Colonic mucosa (tissue), 4 donors: Measurements from ENCODE around the gene TNS3. TPM values are rescaled to one million over a fixed set of nuclear protein-coding genes. Genes with fewer than 3 reads are reported as not detected.

ENCODE experiments used
- DNase-seq: peaks from one replicate; pipeline ENCODE4 v3.0.0-alpha.2; 2020
- H3K27ac ChIP-seq: fragments of 200-600 bp; one replicate; pipeline ENCODE4 v1.8.0; 2021
- H3K27me3 ChIP-seq: fragments of 200-600 bp; one replicate; pipeline ENCODE4 v1.8.0; 2021
- H3K36me3 ChIP-seq: fragments of 200-600 bp; one replicate; pipeline ENCODE4 v1.8.0; 2021
- H3K4me1 ChIP-seq: fragments of 200-600 bp; one replicate; pipeline ENCODE4 v1.8.0; 2021; ENCODE audit warnings: mild to moderate bottlenecking
- H3K4me3 ChIP-seq: fragments of 200-600 bp; one replicate; pipeline ENCODE4 v1.8.0; 2021
- H3K9ac ChIP-seq, 2 donors: one replicate each; pipeline ENCODE4 v1.7.0; 2013; ENCODE audit warnings: control low read depth in 2 of 2, low read depth in 2 of 2, low read length in 2 of 2
- H3K9me3 ChIP-seq: fragments of 200-600 bp; one replicate; pipeline ENCODE4 v1.8.0; 2021
- intact Hi-C: fragments of 100-400 bp; cut with DNase I; formaldehyde crosslinking; loops from one replicate; pipeline ENCODE4 v1.14.1; 2022
- total RNA-seq, 2 donors: library from RNA; stranded (reverse); fragmentation: NEBNext Ultra II Directional in 1 of 2; extraction: Animal tissue kit (Norgen Biotek cat#: 25700) in 1 of 2; gene quantifications; one replicate each; pipeline ENCODE4 v1.2.1, GENCODE V29; 2021
- TF ChIP-seq, protein P1 (sequence below): fragments of 200-600 bp; IDR thresholded peaks from one replicate; pipeline ENCODE4 v1.8.0; 2022; ENCODE audit warnings: antibody characterized with exemption, mild to moderate bottlenecking
- donor health status: healthy.
- donor health status: DM: no; HTN: no; CAD: no.
- donor health status: DM: no; HTN: no; CAD: no.

TNS3 gene
- total RNA-seq, 2 donors from 2014 or later: 41.1 to 58.2 TPM

DNA sequence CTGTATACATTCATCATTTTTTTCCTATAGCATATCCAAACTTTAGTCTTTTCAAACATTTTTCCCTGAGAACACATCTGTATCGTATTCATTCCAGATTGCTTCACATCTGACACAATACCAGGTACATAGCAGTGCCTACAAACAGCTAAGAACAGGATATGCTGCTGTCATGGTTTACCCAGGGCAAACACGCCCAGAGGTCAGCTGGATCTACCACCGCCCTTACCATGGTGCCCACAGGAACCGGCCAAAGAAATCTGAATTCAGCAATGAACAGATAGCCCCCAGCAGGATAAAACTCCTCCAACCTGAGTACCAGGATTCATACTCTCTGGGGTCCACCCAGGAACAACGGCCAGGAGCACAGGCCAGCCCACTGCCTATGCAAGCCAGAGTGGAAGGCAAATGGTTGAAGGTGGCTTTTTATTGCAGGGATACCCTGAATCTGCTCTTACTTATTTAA, 43.0 kb downstream of the TNS3 start:
- Histone ChIP-seq H3K36me3 (no peaks in the 10 kb centered on the region), H3K4me3 (no peak overlapping the region), H3K4me1 (no peaks in the 10 kb centered on the region), H3K27me3 (no peaks in the 10 kb centered on the region), H3K27ac (no peak overlapping the region), H3K9ac (peak overlapping the region in 1 of 2 donors; percentile 42), H3K9me3 (no peaks in the 10 kb centered on the region)
- no peak for DNase-seq
- TF ChIP-seq, protein P1, sequence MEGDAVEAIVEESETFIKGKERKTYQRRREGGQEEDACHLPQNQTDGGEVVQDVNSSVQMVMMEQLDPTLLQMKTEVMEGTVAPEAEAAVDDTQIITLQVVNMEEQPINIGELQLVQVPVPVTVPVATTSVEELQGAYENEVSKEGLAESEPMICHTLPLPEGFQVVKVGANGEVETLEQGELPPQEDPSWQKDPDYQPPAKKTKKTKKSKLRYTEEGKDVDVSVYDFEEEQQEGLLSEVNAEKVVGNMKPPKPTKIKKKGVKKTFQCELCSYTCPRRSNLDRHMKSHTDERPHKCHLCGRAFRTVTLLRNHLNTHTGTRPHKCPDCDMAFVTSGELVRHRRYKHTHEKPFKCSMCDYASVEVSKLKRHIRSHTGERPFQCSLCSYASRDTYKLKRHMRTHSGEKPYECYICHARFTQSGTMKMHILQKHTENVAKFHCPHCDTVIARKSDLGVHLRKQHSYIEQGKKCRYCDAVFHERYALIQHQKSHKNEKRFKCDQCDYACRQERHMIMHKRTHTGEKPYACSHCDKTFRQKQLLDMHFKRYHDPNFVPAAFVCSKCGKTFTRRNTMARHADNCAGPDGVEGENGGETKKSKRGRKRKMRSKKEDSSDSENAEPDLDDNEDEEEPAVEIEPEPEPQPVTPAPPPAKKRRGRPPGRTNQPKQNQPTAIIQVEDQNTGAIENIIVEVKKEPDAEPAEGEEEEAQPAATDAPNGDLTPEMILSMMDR: no peak
- intact Hi-C loops: no loop called here

DNA sequence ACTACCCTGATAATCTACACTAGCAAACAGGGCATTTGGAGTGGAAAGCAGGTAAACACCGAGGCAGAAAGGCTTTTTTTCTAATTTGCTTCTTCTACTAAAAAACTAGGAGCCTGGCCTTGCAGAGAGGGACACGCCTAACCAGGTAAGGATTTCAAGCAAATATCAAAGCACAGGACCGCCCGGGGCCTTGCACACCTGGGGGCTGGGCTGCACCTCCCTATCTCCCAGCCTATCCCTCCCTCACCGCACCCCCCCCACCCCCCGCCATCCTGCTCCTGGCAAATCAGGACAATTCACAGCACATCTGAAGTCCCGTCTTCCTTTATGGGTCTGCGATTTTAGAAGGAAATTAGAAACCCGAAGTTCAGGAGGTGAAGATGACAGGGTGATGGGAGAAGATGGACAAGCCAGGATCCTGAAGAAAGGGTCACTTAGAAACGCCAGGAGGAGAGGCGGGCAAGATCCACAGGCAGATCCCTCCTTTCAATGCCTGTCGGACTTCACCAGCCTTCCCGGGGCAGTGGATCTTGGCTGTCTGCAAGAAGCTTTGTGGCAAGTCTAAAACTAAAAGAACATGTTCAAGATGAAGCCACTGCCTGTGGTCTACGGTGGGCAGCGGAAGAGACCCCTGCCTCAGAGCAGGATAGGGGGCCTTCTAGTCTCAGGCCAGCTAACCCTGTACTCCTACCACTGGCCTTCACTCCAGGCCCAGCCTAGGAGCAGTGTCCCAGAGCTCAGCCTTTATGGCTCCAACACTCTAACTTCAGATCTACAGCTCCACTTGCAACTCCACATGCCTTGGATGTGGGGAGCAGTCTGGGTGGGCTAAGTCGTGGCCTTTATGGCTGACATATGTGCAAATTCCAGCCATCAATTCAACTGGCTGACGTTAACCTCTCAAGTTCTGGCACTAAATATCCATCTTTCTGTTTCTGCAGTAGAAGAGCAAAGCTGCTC, 43.9 kb downstream of the TNS3 start:
- Histone ChIP-seq H3K4me1 (no peaks in the 10 kb centered on the region), H3K27ac (no peak overlapping the region), H3K9me3 (no peaks in the 10 kb centered on the region), H3K9ac (peak overlapping the region in 1 of 2 donors; percentile 42), H3K36me3 (no peaks in the 10 kb centered on the region), H3K4me3 (peak overlapping the region; percentile 50), H3K27me3 (no peaks in the 10 kb centered on the region)
- intact Hi-C loops: no loop called here
- TF ChIP-seq, protein P1: no peak
- no peak for DNase-seq

DNA sequence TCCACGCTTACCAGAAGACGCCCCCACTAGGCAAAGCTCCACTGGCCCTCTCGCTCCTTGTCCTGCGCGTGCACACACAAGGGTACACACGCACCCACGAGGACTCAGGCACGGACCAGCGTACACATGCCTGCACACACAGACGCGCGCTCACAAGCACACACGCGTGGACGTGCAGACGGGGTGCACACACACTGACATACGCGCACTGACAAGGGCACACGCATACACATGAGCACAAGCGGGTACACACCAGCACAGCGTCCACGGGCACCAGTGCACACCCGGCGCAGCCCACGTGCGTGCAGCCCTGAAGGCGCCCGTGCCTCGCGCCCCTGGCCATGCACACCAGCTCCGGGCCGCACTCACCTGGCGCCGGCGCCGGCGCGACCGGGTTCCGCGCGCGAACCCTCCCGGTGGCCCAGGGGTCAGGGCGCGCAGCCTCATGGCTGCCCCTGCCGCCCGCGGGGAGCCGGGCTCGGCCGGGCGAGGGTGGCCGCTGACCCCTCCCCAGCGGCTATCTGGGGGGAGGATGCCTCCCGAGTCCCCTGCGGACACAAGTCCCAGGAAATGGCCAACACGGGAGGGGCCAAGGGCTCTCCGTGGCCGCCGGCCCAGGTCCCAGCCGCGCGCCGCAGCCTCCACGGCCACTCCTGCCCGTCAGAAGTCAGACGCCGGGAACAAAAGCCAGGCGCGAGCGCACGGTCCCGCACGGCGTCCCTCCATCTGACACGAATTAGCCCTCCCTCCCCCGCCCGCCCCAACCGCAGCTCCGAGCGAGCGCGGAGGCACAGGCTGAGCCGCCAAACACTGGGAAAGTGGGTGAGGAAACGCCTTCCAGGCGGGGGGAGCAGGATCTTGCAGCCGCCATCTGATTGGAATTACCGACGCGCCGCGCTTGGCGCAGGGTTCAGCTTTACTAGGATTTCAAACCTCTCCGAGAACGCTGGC, 45.0 kb downstream of the TNS3 start:
- intact Hi-C loops: no loop called here
- no peaks in the 10 kb centered on the region for H3K36me3 ChIP-seq

DNA sequence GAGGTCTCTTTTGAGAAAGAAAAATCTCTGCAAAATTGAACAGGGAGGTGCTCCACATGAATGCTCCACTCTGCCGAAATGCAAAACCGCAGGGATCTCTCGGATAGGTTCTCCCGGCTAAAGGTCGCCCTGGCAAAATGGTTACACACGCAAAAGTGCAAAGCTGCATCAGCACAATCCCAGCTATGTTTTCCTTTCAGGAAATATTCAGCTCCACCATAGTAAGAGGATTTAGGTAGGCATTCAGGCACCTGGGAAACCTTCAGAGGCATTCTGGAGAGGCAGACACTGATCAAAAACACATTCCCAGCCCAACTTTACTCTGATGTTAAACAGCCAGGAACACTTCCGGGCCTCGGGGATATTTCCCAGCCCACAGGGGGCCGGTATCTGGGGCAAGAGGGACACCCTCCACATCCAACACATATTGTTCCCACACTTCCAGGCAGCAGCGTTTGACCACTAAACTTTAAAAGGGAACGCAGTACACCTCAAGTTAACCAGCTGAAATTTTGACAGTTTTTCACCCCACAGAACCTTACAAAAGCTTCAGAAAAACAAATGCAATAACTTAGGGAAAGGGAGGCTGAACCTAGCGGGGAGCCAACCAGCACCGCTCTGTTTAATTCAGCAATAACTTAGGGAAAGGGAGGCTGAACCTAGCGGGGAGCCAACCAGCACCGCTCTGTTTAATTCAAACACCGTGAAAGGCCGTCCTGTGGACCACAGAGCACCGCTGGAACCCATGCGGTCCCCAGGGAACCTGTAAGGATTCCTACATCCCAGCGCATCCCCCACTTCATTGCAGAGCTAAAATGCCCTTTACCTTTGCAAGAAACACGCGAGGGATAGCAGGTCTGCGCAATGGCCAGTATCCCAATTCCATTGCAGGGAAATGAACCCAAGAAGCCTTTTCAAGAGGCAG, 45.9 kb downstream of the TNS3 start:
- Histone ChIP-seq H3K36me3 (no peaks in the 10 kb centered on the region), H3K27me3 (no peaks in the 10 kb centered on the region)
- intact Hi-C loops: no loop called here

More for the DNA sequence above, 45.0 kb downstream of the TNS3 start:
- DNase-seq: peak; percentile 58
- H3K27me3 ChIP-seq: no peaks in the 10 kb centered on the region
- no peaks in the 10 kb centered on the region for H3K4me1 ChIP-seq
- TF ChIP-seq, protein P1: no peak
- no peak overlapping the region for H3K27ac ChIP-seq
- peak overlapping the region; percentile 9 to 26 for H3K9ac ChIP-seq
- H3K4me3 ChIP-seq: peak overlapping the region; percentile 50
- H3K9me3 ChIP-seq: no peaks in the 10 kb centered on the region

More for the DNA sequence above, 45.9 kb downstream of the TNS3 start:
- Histone ChIP-seq H3K27ac (no peak overlapping the region), H3K4me3 (no peak overlapping the region), H3K9me3 (no peaks in the 10 kb centered on the region), H3K4me1 (no peaks in the 10 kb centered on the region), H3K9ac (peak overlapping the region in 1 of 2 donors; percentile 2)
- no peak for DNase-seq
- TF ChIP-seq, protein P1: no peak
